H9 (cell line): ENCODE data around the gene ADGRA1. TPM values are rescaled to one million over a fixed set of nuclear protein-coding genes. Genes with fewer than 3 reads are reported as not detected.

ENCODE experiments used
- DNase-seq: peaks from one replicate; pipeline ENCODE4 v3.0.0-alpha.2; 2017
- H2AFZ ChIP-seq: one replicate; pipeline ENCODE4 v1.6.1; 2013; ENCODE audit warnings: mild to moderate bottlenecking, low read length, control low read depth, moderate library complexity
- H2AK5ac ChIP-seq: 2 replicates; pipeline ENCODE4 v1.6.1; 2013; ENCODE audit warnings: low read length, control low read depth, mixed read lengths; ENCODE audit not compliant: insufficient read length
- H2BK120ac ChIP-seq: one replicate; pipeline ENCODE4 v1.6.1; 2013; ENCODE audit warnings: low read depth, mild to moderate bottlenecking, low read length, control low read depth, inconsistent platforms; ENCODE audit not compliant: poor library complexity, severe bottlenecking
- H2BK12ac ChIP-seq: 2 replicates; pipeline ENCODE4 v1.6.1; 2013; ENCODE audit warnings: low read length, control low read depth, mixed read lengths, low read depth; ENCODE audit not compliant: insufficient read length
- H2BK15ac ChIP-seq: 2 replicates; pipeline ENCODE4 v1.6.1; 2013; ENCODE audit warnings: low read depth, low read length, control low read depth
- H2BK20ac ChIP-seq: one replicate; pipeline ENCODE4 v1.6.1; 2013; ENCODE audit warnings: low read depth, mild to moderate bottlenecking, low read length, control low read depth, inconsistent platforms; ENCODE audit not compliant: poor library complexity, severe bottlenecking
- H2BK5ac ChIP-seq: 2 replicates; pipeline ENCODE4 v1.6.1; 2013; ENCODE audit warnings: low read length, control low read depth, mixed read lengths; ENCODE audit not compliant: insufficient read length
- H3K14ac ChIP-seq: 2 replicates; pipeline ENCODE4 v1.6.1; 2013; ENCODE audit warnings: low read length, control low read depth; ENCODE audit not compliant: insufficient read depth
- H3K18ac ChIP-seq: 2 replicates; pipeline ENCODE4 v1.6.1; 2013; ENCODE audit warnings: low read depth, mild to moderate bottlenecking, mixed read lengths, low read length, control low read depth; ENCODE audit not compliant: insufficient read length
- H3K23ac ChIP-seq: 2 replicates; pipeline ENCODE4 v1.6.1; 2013; ENCODE audit warnings: low read length, control low read depth, mixed read lengths, low read depth; ENCODE audit not compliant: insufficient read length
- H3K23me2 ChIP-seq: 2 replicates; pipeline ENCODE4 v1.6.1; 2013; ENCODE audit warnings: low read depth, mild to moderate bottlenecking, mixed read lengths, low read length, control low read depth; ENCODE audit not compliant: insufficient read length, poor library complexity, severe bottlenecking
- H3K27ac ChIP-seq: 2 replicates; pipeline ENCODE4 v1.5.1; 2013; ENCODE audit warnings: low read length, control low read depth, mixed read lengths, low read depth; ENCODE audit not compliant: insufficient read length
- H3K27me3 ChIP-seq: 2 replicates; pipeline ENCODE4 v1.6.1; 2013; ENCODE audit warnings: low read length, control low read depth, inconsistent platforms; ENCODE audit not compliant: insufficient read depth
- H3K4ac ChIP-seq: 2 replicates; pipeline ENCODE4 v1.6.1; 2013; ENCODE audit warnings: low read depth, mild to moderate bottlenecking, control low read depth, inconsistent platforms, low read length, moderate library complexity
- H3K4me1 ChIP-seq: 2 replicates; pipeline ENCODE4 v1.6.1; 2013; ENCODE audit warnings: low read length, control low read depth, inconsistent platforms; ENCODE audit not compliant: insufficient read depth
- H3K4me2 ChIP-seq: 2 replicates; pipeline ENCODE4 v1.6.1; 2013; ENCODE audit warnings: low read length, control low read depth, mixed read lengths; ENCODE audit not compliant: insufficient read length, insufficient read depth
- H3K56ac ChIP-seq: 2 replicates; pipeline ENCODE4 v1.6.1; 2013; ENCODE audit warnings: low read depth, mild to moderate bottlenecking, mixed read lengths, low read length, control low read depth; ENCODE audit not compliant: insufficient read length
- H3K79me1 ChIP-seq: 2 replicates; pipeline ENCODE4 v1.6.1; 2013; ENCODE audit warnings: low read depth, mild to moderate bottlenecking, moderate library complexity, low read length, control low read depth, inconsistent platforms; ENCODE audit not compliant: insufficient read depth, poor library complexity, severe bottlenecking
- H3K79me2 ChIP-seq: 2 replicates; pipeline ENCODE4 v1.6.1; 2013; ENCODE audit warnings: low read length, control low read depth, inconsistent platforms; ENCODE audit not compliant: insufficient read depth
- H3K9ac ChIP-seq: 2 replicates; pipeline ENCODE4 v1.6.1; 2013; ENCODE audit warnings: low read length, control low read depth, mixed read lengths; ENCODE audit not compliant: insufficient read length; ENCODE audit errors: extremely low read depth
- H3K9me3 ChIP-seq: one replicate; pipeline ENCODE4 v1.6.1; 2013; ENCODE audit warnings: low read depth, low read length, inconsistent platforms; ENCODE audit not compliant: control insufficient read depth
- H3T11ph ChIP-seq: one replicate; pipeline ENCODE4 v1.6.1; 2013; ENCODE audit warnings: mild to moderate bottlenecking, low read length, control low read depth, inconsistent platforms
- H4K20me1 ChIP-seq: one replicate; pipeline ENCODE4 v1.6.1; 2013; ENCODE audit not compliant: control insufficient read depth, insufficient read length, insufficient read depth
- H4K5ac ChIP-seq: 2 replicates; pipeline ENCODE4 v1.6.1; 2013; ENCODE audit warnings: low read depth, mild to moderate bottlenecking, mixed read lengths, low read length, control low read depth; ENCODE audit not compliant: insufficient read length
- H4K8ac ChIP-seq: replicated peaks from 2 replicates; pipeline ENCODE4 v1.6.1; 2013; ENCODE audit warnings: low read length, control low read depth, mixed read lengths, low read depth; ENCODE audit not compliant: insufficient read length
- H4K91ac ChIP-seq: 2 replicates; pipeline ENCODE4 v1.6.1; 2013; ENCODE audit warnings: low read depth, mild to moderate bottlenecking, moderate library complexity, mixed read lengths, low read length, control low read depth; ENCODE audit not compliant: insufficient read length
- H3K27ac Mint-ChIP-seq, 3 experiments: 2 replicates in 2 of 3; 3 replicates in 1 of 3; pipeline ENCODE4 v1.8.0; 2020 to 2021; ENCODE audit warnings: mixed read lengths in 3 of 3, mild to moderate bottlenecking in 1 of 3, moderate library complexity in 1 of 3
- H3K27me3 Mint-ChIP-seq: 2 replicates; pipeline ENCODE4 v1.8.0; 2021; ENCODE audit warnings: low read depth, mild to moderate bottlenecking, moderate library complexity, mixed read lengths
- H3K36me3 Mint-ChIP-seq, 3 experiments: 2 replicates in 2 of 3; 3 replicates in 1 of 3; pipeline ENCODE4 v1.8.0; 2020 to 2021; ENCODE audit warnings: low read depth in 3 of 3, mixed read lengths in 3 of 3; ENCODE audit not compliant: insufficient read depth in 1 of 3
- H3K4me1 Mint-ChIP-seq, 2 experiments: 2 replicates each; pipeline ENCODE4 v1.8.0; 2020; ENCODE audit warnings: mixed read lengths in 2 of 2
- H3K4me3 Mint-ChIP-seq, 2 experiments: 2 replicates in 1 of 2; 3 replicates in 1 of 2; pipeline ENCODE4 v1.8.0; 2020 to 2021; ENCODE audit warnings: mild to moderate bottlenecking in 2 of 2, mixed read lengths in 2 of 2, moderate library complexity in 1 of 2
- H3K9me3 Mint-ChIP-seq, 2 experiments: 2 replicates in 1 of 2; 3 replicates in 1 of 2; pipeline ENCODE4 v1.8.0; 2020; ENCODE audit warnings: mild to moderate bottlenecking in 2 of 2, mixed read lengths in 2 of 2, moderate library complexity in 1 of 2
- CTCF ChIP-seq: fragments of 200-600 bp; sonication (generic); conservative IDR thresholded peaks from 3 replicates; pipeline ENCODE4 v1.8.0; 2021; ENCODE audit warnings: antibody characterized with exemption, mild to moderate bottlenecking
- WGBS: extraction: QIAGEN DNeasy Blood & Tissue Kit; methylation state at CpG from one replicate; pipeline ENCODE4 v1.1.7; 2013; ENCODE audit warnings: missing lambda C conversion rate, low lambda C conversion rate, mixed read lengths; ENCODE audit not compliant: insufficient read length; ENCODE audit errors: extremely low coverage; 5-methylcytosine and 5-hydroxymethylcytosine counted together
- total RNA-seq: library from RNA; stranded (reverse); gene quantifications from 2 replicates; pipeline ENCODE4 v1.2.1, GENCODE V29; 2021

The ADGRA1 gene
- total RNA-seq, 1 experiment from 2014 or later = 0.11 TPM

DNA sequence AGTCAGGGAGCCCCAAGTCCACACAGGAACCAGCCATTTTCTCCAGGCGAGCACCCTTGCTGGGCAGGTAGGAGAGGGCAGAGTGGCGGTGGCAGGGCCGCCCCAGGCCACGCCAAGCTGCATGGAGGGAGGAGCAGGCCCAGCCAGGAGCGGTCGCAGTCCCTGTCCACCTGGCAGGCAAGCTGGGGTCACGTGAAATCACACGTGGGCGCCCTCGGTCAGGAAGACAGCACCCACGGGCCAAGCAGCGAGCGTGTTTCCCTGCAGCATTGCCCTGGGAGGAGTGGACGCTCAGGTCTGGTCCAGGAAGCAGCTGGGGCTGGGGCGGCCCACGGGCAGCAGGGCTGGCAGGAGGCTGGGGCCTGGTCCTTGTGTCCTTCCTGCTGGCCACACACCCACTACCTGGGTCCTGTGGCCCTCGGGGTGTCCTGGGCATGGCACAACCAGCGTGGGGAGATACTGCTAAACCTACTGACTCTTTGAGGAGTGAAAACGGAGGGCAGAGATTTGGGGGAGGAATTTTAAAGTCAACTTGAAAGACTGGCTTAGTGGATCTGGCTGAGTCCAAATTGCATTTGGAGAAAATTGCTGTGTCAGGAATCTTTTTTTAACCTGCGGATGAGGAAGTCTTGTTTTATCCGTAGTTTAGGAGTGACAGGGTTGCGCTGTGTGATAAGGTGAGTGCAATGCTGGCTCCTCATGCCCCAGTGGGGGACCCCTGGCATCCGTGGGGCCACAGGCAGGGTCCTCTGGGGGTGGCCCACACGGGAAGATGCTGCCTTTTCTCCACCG is 12.2 kb upstream of the ADGRA1 start:
- Histone ChIP-seq H4K5ac (no peak overlapping the region), H3K9ac (no peak overlapping the region), H3T11ph (no peak overlapping the region), H2BK20ac (no peak overlapping the region), H3K79me1 (no peaks in the 10 kb centered on the region), H3K56ac (no peak overlapping the region), H2BK15ac (no peak overlapping the region), H2BK5ac (no peak overlapping the region), H3K4me2 (no peak overlapping the region), H4K91ac (no peak overlapping the region), H3K27ac (no peak overlapping the region), H2AFZ (no peak overlapping the region), H2BK120ac (no peak overlapping the region), H3K9me3 (no peaks in the 10 kb centered on the region), H3K14ac (no peak overlapping the region), H4K20me1 (no peaks in the 10 kb centered on the region), H4K8ac (no peak overlapping the region), H2BK12ac (no peak overlapping the region), H3K18ac (no peak overlapping the region), H3K23me2 (no peaks in the 10 kb centered on the region), H2AK5ac (no peak overlapping the region), H3K27me3 (no peaks in the 10 kb centered on the region), H3K4me1 (no peaks in the 10 kb centered on the region), H3K4ac (no peak overlapping the region), H3K23ac (no peak overlapping the region), H3K79me2 (no peaks in the 10 kb centered on the region)
- no peak overlapping the region for H3K4me3 Mint-ChIP-seq
- H3K27me3 Mint-ChIP-seq = peaks cover 4% of the 10 kb centered on the region
- H3K27ac Mint-ChIP-seq = no peak overlapping the region
- peaks cover 0 to 5% (median 0%) of the 10 kb centered on the region in 3 experiments; a peak in 2 of 7 replicates for H3K36me3 Mint-ChIP-seq
- H3K9me3 Mint-ChIP-seq = peaks cover 4 to 6% of the 10 kb centered on the region in 2 experiments; a peak in 3 of 5 replicates
- no peak for DNase-seq
- TF ChIP-seq CTCF = no peak
- H3K4me1 Mint-ChIP-seq = peaks cover 0 to 6% of the 10 kb centered on the region in 2 experiments; a peak in 3 of 4 replicates
- no CpG with 5 or more reads among the region's 25 CpGs for WGBS
